GM18505 (cell line): ENCODE results near the gene CEP131.
"Not testable (repeated sequence)": the region's sequence is repeated elsewhere in the genome, so short reads cannot be mapped to it uniquely, and the experiment has no call there.

ENCODE experiments used
- ATAC-seq: cut with Tn5 transposase; IDR thresholded peaks from one replicate; pipeline ENCODE4 v1.9.1; 2021; ENCODE audit not compliant: unreplicated experiment
- POLR2A ChIP-seq: IDR thresholded peaks from 4 replicates; pipeline ENCODE4 v1.6.1; 2011; ENCODE audit warnings: borderline replicate concordance; ENCODE audit not compliant: insufficient read depth, insufficient read length; ENCODE audit errors: extremely low read depth

Gene CEP131

GRCh38 chr17:81148986-81149533, 73.7 kb downstream of the CEP131 start:
- TF ChIP-seq POLR2A = no peak
- no peak for ATAC-seq

- TF ChIP-seq POLR2A = no peak
- ATAC-seq = no peak
Measured at GRCh38 chr17:81148571-81148970, 74.2 kb downstream of the CEP131 start.

- ATAC-seq = no peak
- TF ChIP-seq POLR2A = no peak
Measured at GRCh38 chr17:81147701-81148100, 75.1 kb downstream of the CEP131 start.

GRCh38 chr17:81146208-81146607, 76.6 kb downstream of the CEP131 start:
- ATAC-seq = not testable (repeated sequence)

- no peak for TF ChIP-seq POLR2A
- ATAC-seq = no peak
Measured at GRCh38 chr17:81144423-81144781, 78.4 kb downstream of the CEP131 start.

GRCh38 chr17:81143717-81144422, 78.9 kb downstream of the CEP131 start:
- TF ChIP-seq POLR2A = no peak
- no peak for ATAC-seq

GRCh38 chr17:81143200-81143527, 79.6 kb downstream of the CEP131 start:
- TF ChIP-seq POLR2A = no peak

GRCh38 chr17:81142301-81143199, 80.2 kb downstream of the CEP131 start:
- ATAC-seq = no peak
- no peak for TF ChIP-seq POLR2A

More at GRCh38 chr17:81143200-81143527, 79.6 kb downstream of the CEP131 start:
- no peak for ATAC-seq

GRCh38 chr17:81140695-81141094, 82.1 kb downstream of the CEP131 start:
- no peak for ATAC-seq
- TF ChIP-seq POLR2A = no peak

GRCh38 chr17:81140018-81140417, 82.7 kb downstream of the CEP131 start:
- no peak for TF ChIP-seq POLR2A
- no peak for ATAC-seq
